Measurements from ENCODE around the gene JKAMP. TPM values are rescaled to one million over a fixed set of nuclear protein-coding genes. Genes with fewer than 3 reads are reported as not detected.

JKAMP gene
- total and polyA plus RNA-seq, 2 of the 8 experiments (the other 6 are each of a cell fraction or from before 2014, with no cell fraction given): 34.9 to 182 TPM

DNA sequence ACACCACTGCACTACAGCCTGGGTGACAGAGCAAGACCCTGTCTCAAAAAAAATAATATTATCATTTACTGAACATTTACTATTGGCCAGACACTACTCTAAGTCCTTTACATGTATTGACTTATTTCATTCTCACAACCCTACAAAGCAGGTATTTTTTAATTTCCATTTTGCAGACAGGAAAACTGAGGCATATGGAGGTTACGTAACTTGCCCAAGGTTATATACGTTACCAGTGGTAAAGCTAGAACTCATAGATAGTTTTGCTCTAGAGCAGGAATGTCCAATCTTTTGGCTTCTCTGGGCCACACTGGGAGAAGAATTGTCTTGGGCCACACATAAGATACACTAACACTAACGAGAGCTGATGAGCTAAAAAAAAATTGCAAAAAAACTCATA, 5.8 kb upstream of the JKAMP start:
- Histone ChIP-seq H2BK20ac (ENCODE audit: low read length) (no peak overlapping the region), H2AK5ac (ENCODE audit: low read depth, low read length) (no peak overlapping the region), H3K36me3 (ENCODE audit: control insufficient read depth in 2 of 4, insufficient read depth in 4 of 4, low read length in 3 of 4) (peaks cover 9 to 36% (median 20%) of the 10 kb centered on the region in 4 experiments; a peak in 7 of 8 replicates), H3K27ac (ENCODE audit: low read depth, low read length) (no peak overlapping the region), H4K8ac (ENCODE audit: extremely low read depth, insufficient read depth, low read length) (no peak overlapping the region), H3K23me2 (ENCODE audit: low read depth, low read length) (peaks cover 5% of the 10 kb centered on the region), H3K18ac (ENCODE audit: extremely low read depth, low read length) (no peak overlapping the region), H3K9me3 (ENCODE audit: insufficient read depth in 2 of 2, low read depth in 1 of 2, low read length in 1 of 2) (no peaks in the 10 kb centered on the region), H3K14ac (ENCODE audit: insufficient read length) (no peak overlapping the region), H2AFZ (ENCODE audit: low read length) (no peak overlapping the region), H3K9ac (replicated peaks in 1 of 4; ENCODE audit: extremely low read depth in 1 of 4, low read depth in 3 of 4, low read length in 3 of 4) (no peak overlapping the region), H3K4ac (replicated peaks; ENCODE audit: insufficient read length, low read depth, low read length) (no peak overlapping the region), H2BK15ac (ENCODE audit: low read length) (no peak overlapping the region), H4K20me1 (replicated peaks in 1 of 2; ENCODE audit: control insufficient read depth in 1 of 2, insufficient read depth in 2 of 2, low read length in 2 of 2) (peaks cover 0 to 2% of the 10 kb centered on the region in 2 experiments), H4K91ac (replicated peaks; ENCODE audit: insufficient read length, low read length) (no peak overlapping the region), H3K4me3 (ENCODE audit: extremely low read depth in 1 of 4, insufficient read depth in 2 of 4, low read depth in 3 of 4, low read length in 4 of 4) (no peak overlapping the region), H2BK5ac (ENCODE audit: low read depth, low read length) (no peak overlapping the region), H3K23ac (ENCODE audit: insufficient read length) (no peak overlapping the region), H2BK120ac (replicated peaks; ENCODE audit: low read depth, low read length) (no peak overlapping the region), H3K79me2 (ENCODE audit: control insufficient read depth in 1 of 2, insufficient read depth in 2 of 2, low read length in 2 of 2) (peaks cover 0 to 22% of the 10 kb centered on the region in 2 experiments; a peak in 2 of 4 replicates), H3K79me1 (ENCODE audit: low read depth, low read length) (no peaks in the 10 kb centered on the region; the same call in 1 of the 2 replicates), H4K5ac (ENCODE audit: insufficient read length, low read depth, low read length) (no peak overlapping the region), H3K27me3 (replicated peaks in 1 of 4; ENCODE audit: control insufficient read depth in 3 of 4, extremely low read depth in 1 of 4, insufficient read depth in 3 of 4, low read length in 3 of 4) (no peaks in the 10 kb centered on the region), H3K4me1 (replicated peaks in 1 of 4; ENCODE audit: control insufficient read depth in 3 of 4, insufficient read depth in 4 of 4, low read length in 3 of 4) (peaks cover 0 to 10% (median 3%) of the 10 kb centered on the region in 4 experiments; a peak in 3 of 7 replicates), H3K4me2 (ENCODE audit: insufficient read depth in 1 of 2, low read depth in 2 of 2, low read length in 2 of 2) (no peak overlapping the region), H2BK12ac (ENCODE audit: low read depth, low read length) (no peak overlapping the region), H3K56ac (replicated peaks; ENCODE audit: insufficient read length, low read depth, low read length) (no peak overlapping the region)
- ChIA-PET POLR2A (ENCODE audit: partially characterized antibody) (interaction anchor here (1.7 kb wide), 1 partner anchor 14 kb away, joined by 5 read pairs; no protein-coding TSS in a partner anchor), CTCF (ENCODE audit: partially characterized antibody) (interaction anchor here (1.0 to 3.3 kb wide), 2 partner anchors 20 to 99 kb away, joined by 3 to 11 read pairs; partner anchors contain the start of gene CCDC175)
- TF ChIP-seq MAFK (IDR thresholded peaks at IDR 0.05; ENCODE audit: low read depth, low read length): no peak
- no peak for TF ChIP-seq SIRT6 (IDR thresholded peaks at IDR 0.05; ENCODE audit: low read length)
- TF ChIP-seq BCL11A (IDR thresholded peaks at IDR 0.05; ENCODE audit: low read depth in 2 of 2, low read length in 2 of 2): no peak
- TF ChIP-seq GTF2F1 (IDR thresholded peaks at IDR 0.05; ENCODE audit: borderline replicate concordance, low read depth, low read length): no peak
- 96% methylated on average over 3 of the region's 3 CpGs; no CpG with 5 or more reads in 1 of the 2 experiments for WGBS, 2 experiments (ENCODE audit: extremely low coverage in 1 of 2, insufficient coverage in 1 of 2, insufficient read length in 1 of 2, insufficient replicate concordance in 2 of 2, low coverage in 1 of 2, low lambda C conversion rate in 2 of 2, missing lambda C conversion rate in 1 of 2)
- DNase-seq (ENCODE audit: low read depth in 1 of 2, low spot score in 2 of 2) (no peak), FAIRE-seq (no peak)

All from H1 (cell line).